Breast epithelium (tissue), 3 donors: ENCODE measurements around the gene NOS1AP.

ENCODE experiments used
- CTCF ChIP-seq, 3 donors: fragments of 450-650 bp; IDR thresholded peaks; one replicate each; pipeline ENCODE4 v1.5.1; 2016 to 2017; ENCODE audit warnings: antibody characterized with exemption in 3 of 3, mild to moderate bottlenecking in 3 of 3, moderate library complexity in 3 of 3
- POLR2AphosphoS5 ChIP-seq, 3 donors: sonication (generic); formaldehyde crosslinking; IDR thresholded peaks; one replicate each; pipeline ENCODE4 v1.6.1; 2017; ENCODE audit warnings: antibody characterized with exemption in 3 of 3

- TF ChIP-seq CTCF (IDR thresholded peaks at IDR 0.05) (no peak), POLR2AphosphoS5 (IDR thresholded peaks at IDR 0.05) (no peak)
Observed at GRCh38 chr1:162388083-162388594, 318.6 kb downstream of the NOS1AP start.
